HepG2 (cell line): ENCODE measurements around the gene UCK2. TPM values are rescaled to one million over a fixed set of nuclear protein-coding genes. Genes with fewer than 3 reads are reported as not detected.

Source experiments
- EZH2 ChIP-seq: conservative IDR thresholded peaks from 2 replicates; pipeline ENCODE4 v1.6.1; 2012; ENCODE audit warnings: mild to moderate bottlenecking, low read depth, low read length, moderate library complexity
- GABPB1 ChIP-seq: IDR thresholded peaks from 2 replicates; pipeline ENCODE4 v1.6.1; 2016; ENCODE audit warnings: mild to moderate bottlenecking, missing genetic modification reagents, moderate library complexity, missing compliant biosample characterization
- GZF1 ChIP-seq: sonication (generic); formaldehyde crosslinking; IDR thresholded peaks from 2 replicates; pipeline ENCODE4 v1.5.1; 2020; ENCODE audit warnings: mild to moderate bottlenecking, missing genetic modification reagents
- SSRP1 ChIP-seq: IDR thresholded peaks from 2 replicates; pipeline ENCODE4 v1.6.1; 2016; ENCODE audit warnings: control low read depth
- TCF7 ChIP-seq: sonication (generic); IDR thresholded peaks from 2 replicates; pipeline ENCODE4 v1.6.1; 2016; ENCODE audit warnings: antibody characterized with exemption, low read depth
- ZFYVE20 ChIP-seq: sonication (generic); formaldehyde crosslinking; IDR thresholded peaks from 2 replicates; pipeline ENCODE4 v1.8.0; 2023; ENCODE audit warnings: low read depth, mild to moderate bottlenecking, moderate library complexity, missing genetic modification reagents, borderline replicate concordance
- ZNF543 ChIP-seq: sonication (generic); formaldehyde crosslinking; IDR thresholded peaks from 2 replicates; pipeline ENCODE4 v1.4.0; 2020; ENCODE audit warnings: mild to moderate bottlenecking, missing genetic modification reagents
- ZNF790 ChIP-seq: sonication (generic); formaldehyde crosslinking; IDR thresholded peaks from 2 replicates; pipeline ENCODE4 v1.8.0; 2022; ENCODE audit warnings: missing genetic modification reagents, mild to moderate bottlenecking, borderline replicate concordance
- polyA plus RNA-seq, 8 experiments: library from polyadenylated mRNA; depleted of rRNA in 3 of 8; stranded (reverse) in 7 of 8; unstranded in 1 of 8; fragments of >200 nt; fragmentation: Illumina TruSeq in 4 of 8; extraction: Trizol in 4 of 8; gene quantifications; 2 replicates each; pipeline versions ENCODE4 v1.2.1 to v1.2.3, GENCODE V29; 2011 to 2016; ENCODE audit warnings: low read depth in 4 of 8, missing spikeins in 1 of 8, mixed read lengths in 1 of 8; ENCODE audit not compliant: insufficient read depth in 1 of 8
- total RNA-seq, 5 experiments: library from RNA; depleted of rRNA; stranded (reverse); fragments of >200 nt; fragmentation: Illumina TruSeq; extraction: Trizol; gene quantifications; 2 replicates each; pipeline ENCODE4 v1.2.3, GENCODE V29; 2016; ENCODE audit warnings: low read depth in 1 of 5
- TF ChIP-seq, protein P1 (sequence below): sonication (generic); formaldehyde crosslinking; IDR thresholded peaks from 2 replicates; pipeline ENCODE4 v1.4.0; 2020; ENCODE audit warnings: mild to moderate bottlenecking, missing genetic modification reagents
- TF ChIP-seq, protein P2 (sequence below): sonication (generic); formaldehyde crosslinking; IDR thresholded peaks from 2 replicates; pipeline ENCODE4 v1.5.1; 2020; ENCODE audit warnings: missing genetic modification reagents, mild to moderate bottlenecking, borderline replicate concordance
- TF ChIP-seq, protein P3 (sequence below): IDR thresholded peaks from 2 replicates; pipeline ENCODE4 v1.6.1; 2016; ENCODE audit warnings: missing biosample characterization, missing genetic modification reagents, low read depth
- TF ChIP-seq, protein P4 (sequence below), 2 experiments: IDR thresholded peaks; 2 replicates each; pipeline ENCODE4 v1.6.1; 2011 to 2012; ENCODE audit warnings: low read length in 2 of 2, borderline replicate concordance in 1 of 2, low read depth in 1 of 2, mild to moderate bottlenecking in 1 of 2, moderate library complexity in 1 of 2

UCK2 gene
- total and polyA plus RNA-seq, 2 of the 13 experiments (the other 11 are each of a cell fraction or from before 2014, with no cell fraction given) = 64.3 to 78.0 TPM

DNA sequence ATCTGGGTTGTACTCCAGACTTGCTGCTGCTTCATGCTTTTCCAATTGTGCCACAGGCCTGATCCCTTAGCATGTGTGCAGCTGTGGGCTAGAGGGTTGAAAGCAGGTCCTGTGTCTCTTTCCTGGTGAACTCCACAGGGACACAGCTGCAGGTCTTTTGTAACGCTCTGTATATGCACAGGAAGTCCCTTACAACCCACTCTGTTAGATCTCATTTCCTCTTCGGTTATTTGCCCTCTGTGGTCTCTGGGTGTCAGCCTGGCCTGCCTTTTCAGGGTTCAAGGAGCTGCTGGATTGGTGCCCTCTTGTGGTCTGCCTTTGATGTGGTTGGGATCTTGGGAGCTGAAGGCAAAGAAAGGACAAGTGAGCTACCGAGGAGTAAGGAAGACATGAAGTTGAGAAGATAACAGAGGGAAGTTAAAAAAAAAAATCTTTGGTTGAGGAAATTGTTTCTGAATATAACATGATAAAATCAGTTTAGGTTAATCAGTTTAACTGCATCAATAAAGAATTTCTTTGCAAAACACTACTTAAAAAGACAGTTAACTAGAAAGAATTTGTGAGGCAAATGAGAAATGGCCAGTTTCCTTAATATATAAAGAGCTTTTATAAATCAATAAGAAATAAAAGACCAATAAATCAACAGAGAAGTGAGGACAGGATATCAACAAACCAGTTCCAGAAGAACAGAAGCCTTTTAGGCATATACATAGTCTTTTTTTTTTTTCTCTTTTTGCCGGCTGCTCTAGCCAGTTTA lies 44.1 kb downstream of the UCK2 start (continued):
- TF ChIP-seq, protein P1, sequence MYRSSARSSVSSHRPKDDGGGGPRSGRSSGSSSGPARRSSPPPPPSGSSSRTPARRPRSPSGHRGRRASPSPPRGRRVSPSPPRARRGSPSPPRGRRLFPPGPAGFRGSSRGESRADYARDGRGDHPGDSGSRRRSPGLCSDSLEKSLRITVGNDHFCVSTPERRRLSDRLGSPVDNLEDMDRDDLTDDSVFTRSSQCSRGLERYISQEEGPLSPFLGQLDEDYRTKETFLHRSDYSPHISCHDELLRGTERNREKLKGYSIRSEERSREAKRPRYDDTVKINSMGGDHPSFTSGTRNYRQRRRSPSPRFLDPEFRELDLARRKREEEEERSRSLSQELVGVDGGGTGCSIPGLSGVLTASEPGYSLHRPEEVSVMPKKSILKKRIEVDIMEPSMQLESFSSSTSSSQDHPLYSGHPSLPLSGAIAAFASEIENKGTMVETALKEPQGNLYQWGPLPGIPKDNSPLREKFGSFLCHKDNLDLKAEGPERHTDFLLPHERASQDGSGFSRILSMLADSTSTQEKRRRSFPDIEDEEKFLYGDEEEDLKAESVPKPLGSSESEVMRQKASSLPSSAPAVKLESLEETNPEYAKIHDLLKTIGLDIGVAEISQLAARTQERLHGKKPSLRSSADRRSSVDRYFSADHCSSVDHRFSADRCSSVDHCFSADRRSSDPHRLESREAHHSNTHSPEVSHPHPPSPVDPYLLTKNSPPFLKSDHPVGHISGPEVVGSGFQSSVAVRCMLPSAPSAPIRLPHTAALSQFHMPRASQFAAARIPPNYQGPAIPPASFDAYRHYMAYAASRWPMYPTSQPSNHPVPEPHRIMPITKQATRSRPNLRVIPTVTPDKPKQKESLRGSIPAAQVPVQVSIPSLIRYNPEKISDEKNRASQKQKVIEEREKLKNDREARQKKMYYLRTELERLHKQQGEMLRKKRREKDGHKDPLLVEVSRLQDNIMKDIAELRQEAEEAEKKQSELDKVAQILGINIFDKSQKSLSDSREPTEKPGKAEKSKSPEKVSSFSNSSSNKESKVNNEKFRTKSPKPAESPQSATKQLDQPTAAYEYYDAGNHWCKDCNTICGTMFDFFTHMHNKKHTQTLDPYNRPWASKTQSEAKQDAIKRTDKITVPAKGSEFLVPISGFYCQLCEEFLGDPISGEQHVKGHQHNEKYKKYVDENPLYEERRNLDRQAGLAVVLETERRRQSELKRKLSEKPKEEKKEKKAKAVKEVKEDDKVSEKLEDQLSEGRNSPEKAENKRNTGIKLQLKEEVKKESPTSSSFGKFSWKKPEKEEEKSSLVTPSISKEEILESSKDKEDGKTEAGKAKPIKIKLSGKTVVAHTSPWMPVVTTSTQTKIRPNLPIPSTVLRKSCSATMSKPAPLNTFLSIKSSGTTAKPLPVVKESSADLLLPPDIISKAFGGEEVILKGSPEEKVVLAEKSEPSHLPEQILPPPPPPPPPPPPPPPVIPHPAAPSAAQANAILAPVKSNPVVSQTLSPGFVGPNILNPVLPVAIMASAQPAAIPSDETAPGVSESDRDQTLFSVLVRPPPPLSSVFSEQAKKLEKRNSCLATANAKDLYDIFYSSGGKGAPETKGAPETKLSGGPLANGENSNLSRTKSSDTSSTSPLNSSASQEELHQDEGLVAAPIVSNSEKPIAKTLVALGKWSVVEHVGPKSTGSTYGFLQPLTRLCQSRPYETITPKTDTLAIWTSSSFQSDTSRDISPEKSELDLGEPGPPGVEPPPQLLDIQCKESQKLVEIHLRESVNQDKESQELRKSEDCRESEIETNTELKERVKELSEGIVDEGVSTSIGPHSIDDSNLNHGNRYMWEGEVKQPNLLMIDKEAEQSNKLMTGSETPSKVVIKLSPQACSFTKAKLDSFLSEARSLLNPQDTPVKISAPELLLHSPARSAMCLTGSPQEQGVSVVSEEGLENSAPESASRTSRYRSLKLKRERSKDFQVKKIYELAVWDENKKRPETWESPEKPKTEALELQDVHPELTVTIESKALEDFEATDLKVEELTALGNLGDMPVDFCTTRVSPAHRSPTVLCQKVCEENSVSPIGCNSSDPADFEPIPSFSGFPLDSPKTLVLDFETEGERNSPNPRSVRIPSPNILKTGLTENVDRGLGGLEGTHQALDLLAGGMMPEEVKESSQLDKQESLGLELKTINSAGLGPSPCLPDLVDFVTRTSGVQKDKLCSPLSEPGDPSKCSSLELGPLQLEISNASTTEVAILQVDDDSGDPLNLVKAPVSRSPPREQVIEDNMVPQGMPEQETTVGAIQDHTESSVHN (CRISPR knock-in tag) = no peak
- TF ChIP-seq ZNF543 (no peak), EZH2 (no peak), ZNF790 (CRISPR knock-in tag) (no peak), ZFYVE20 (no peak), GABPB1 (peak; percentile 43; the same call in 1 of the 2 replicates), TCF7 (peak; percentile 89), SSRP1 (CRISPR knock-in tag) (no peak), GZF1 (CRISPR knock-in tag) (no peak)
- TF ChIP-seq, protein P2, sequence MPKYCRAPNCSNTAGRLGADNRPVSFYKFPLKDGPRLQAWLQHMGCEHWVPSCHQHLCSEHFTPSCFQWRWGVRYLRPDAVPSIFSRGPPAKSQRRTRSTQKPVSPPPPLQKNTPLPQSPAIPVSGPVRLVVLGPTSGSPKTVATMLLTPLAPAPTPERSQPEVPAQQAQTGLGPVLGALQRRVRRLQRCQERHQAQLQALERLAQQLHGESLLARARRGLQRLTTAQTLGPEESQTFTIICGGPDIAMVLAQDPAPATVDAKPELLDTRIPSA (CRISPR knock-in tag) = no peak
- TF ChIP-seq, protein P3, sequence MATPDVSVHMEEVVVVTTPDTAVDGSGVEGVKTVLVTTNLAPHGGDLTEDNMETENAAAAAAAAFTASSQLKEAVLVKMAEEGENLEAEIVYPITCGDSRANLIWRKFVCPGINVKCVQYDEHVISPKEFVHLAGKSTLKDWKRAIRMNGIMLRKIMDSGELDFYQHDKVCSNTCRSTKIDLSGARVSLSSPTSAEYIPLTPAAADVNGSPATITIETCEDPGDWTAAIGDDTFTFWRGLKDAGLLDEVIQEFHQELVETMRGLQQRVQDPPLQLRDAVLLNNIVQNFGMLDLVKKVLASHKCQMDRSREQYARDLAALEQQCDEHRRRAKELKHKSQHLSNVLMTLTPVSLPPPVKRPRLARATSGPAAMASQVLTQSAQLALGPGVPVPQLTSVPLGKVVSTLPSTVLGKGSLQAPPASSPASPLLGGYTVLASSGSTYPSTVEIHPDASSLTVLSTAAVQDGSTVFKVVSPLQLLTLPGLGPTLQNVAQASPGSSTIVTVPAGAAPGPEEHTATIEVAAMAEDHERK (CRISPR knock-in tag) = no peak
- TF ChIP-seq, protein P4, sequence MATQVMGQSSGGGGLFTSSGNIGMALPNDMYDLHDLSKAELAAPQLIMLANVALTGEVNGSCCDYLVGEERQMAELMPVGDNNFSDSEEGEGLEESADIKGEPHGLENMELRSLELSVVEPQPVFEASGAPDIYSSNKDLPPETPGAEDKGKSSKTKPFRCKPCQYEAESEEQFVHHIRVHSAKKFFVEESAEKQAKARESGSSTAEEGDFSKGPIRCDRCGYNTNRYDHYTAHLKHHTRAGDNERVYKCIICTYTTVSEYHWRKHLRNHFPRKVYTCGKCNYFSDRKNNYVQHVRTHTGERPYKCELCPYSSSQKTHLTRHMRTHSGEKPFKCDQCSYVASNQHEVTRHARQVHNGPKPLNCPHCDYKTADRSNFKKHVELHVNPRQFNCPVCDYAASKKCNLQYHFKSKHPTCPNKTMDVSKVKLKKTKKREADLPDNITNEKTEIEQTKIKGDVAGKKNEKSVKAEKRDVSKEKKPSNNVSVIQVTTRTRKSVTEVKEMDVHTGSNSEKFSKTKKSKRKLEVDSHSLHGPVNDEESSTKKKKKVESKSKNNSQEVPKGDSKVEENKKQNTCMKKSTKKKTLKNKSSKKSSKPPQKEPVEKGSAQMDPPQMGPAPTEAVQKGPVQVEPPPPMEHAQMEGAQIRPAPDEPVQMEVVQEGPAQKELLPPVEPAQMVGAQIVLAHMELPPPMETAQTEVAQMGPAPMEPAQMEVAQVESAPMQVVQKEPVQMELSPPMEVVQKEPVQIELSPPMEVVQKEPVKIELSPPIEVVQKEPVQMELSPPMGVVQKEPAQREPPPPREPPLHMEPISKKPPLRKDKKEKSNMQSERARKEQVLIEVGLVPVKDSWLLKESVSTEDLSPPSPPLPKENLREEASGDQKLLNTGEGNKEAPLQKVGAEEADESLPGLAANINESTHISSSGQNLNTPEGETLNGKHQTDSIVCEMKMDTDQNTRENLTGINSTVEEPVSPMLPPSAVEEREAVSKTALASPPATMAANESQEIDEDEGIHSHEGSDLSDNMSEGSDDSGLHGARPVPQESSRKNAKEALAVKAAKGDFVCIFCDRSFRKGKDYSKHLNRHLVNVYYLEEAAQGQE (IDR thresholded peaks at IDR 0.05; ENCODE audit: borderline replicate concordance in 1 of 2, low read depth in 1 of 2, low read length in 2 of 2) = no peak
